HFFc6 (cell line): ENCODE results near the gene TRPV4. TPM values are rescaled to one million over a fixed set of nuclear protein-coding genes. Genes with fewer than 3 reads are reported as not detected.

ENCODE experiments used
- DNase-seq: peaks from one replicate; pipeline ENCODE4 v3.0.0-alpha.2; 2018
- H3K27ac Mint-ChIP-seq: 2 replicates; pipeline ENCODE4 v1.8.0; 2020; ENCODE audit warnings: mild to moderate bottlenecking, mixed read lengths
- H3K27me3 Mint-ChIP-seq: 2 replicates; pipeline ENCODE4 v1.8.0; 2021; ENCODE audit warnings: mild to moderate bottlenecking, moderate library complexity, mixed read lengths; ENCODE audit not compliant: insufficient read depth
- H3K36me3 Mint-ChIP-seq: 2 replicates; pipeline ENCODE4 v1.8.0; 2021; ENCODE audit warnings: low read depth, mixed read lengths
- H3K4me1 Mint-ChIP-seq: 2 replicates; pipeline ENCODE4 v1.8.0; 2020; ENCODE audit warnings: low read depth, mixed read lengths
- H3K4me3 Mint-ChIP-seq: 2 replicates; pipeline ENCODE4 v1.8.0; 2020; ENCODE audit warnings: mild to moderate bottlenecking, moderate library complexity, mixed read lengths
- H3K9me3 Mint-ChIP-seq: 2 replicates; pipeline ENCODE4 v1.8.0; 2020; ENCODE audit warnings: mild to moderate bottlenecking, mixed read lengths
- total RNA-seq, 6 experiments: library from RNA; stranded (reverse); fragmentation: NEBNext Ultra II Directional; extraction: Animal tissue kit (Norgen Biotek cat#: 25700); gene quantifications; 2 replicates in 1 of 6; 3 replicates in 5 of 6; pipeline ENCODE4 v1.2.3, GENCODE V29; 2021
- TF ChIP-seq, protein P1 (sequence below): fragments of 200-600 bp; sonication (generic); IDR thresholded peaks from 2 replicates; pipeline ENCODE4 v1.5.0; 2021; ENCODE audit warnings: antibody characterized with exemption, mild to moderate bottlenecking

The TRPV4 gene
- total RNA-seq, 6 experiments from 2014 or later: 1.6 to 2.5 (median 1.9) TPM

GRCh38 chr12:109873653-109874052, 40.5 kb upstream of the TRPV4 start:
- Mint-ChIP-seq H3K9me3 (no peaks in the 10 kb centered on the region), H3K27ac (peak overlapping the region; percentile 31; the same call in 1 of the 2 replicates), H3K27me3 (peaks cover 1% of the 10 kb centered on the region), H3K4me1 (peaks cover 70% of the 10 kb centered on the region), H3K4me3 (no peak overlapping the region), H3K36me3 (peaks cover 11% of the 10 kb centered on the region)
- DNase-seq: no peak
- TF ChIP-seq, protein P1, sequence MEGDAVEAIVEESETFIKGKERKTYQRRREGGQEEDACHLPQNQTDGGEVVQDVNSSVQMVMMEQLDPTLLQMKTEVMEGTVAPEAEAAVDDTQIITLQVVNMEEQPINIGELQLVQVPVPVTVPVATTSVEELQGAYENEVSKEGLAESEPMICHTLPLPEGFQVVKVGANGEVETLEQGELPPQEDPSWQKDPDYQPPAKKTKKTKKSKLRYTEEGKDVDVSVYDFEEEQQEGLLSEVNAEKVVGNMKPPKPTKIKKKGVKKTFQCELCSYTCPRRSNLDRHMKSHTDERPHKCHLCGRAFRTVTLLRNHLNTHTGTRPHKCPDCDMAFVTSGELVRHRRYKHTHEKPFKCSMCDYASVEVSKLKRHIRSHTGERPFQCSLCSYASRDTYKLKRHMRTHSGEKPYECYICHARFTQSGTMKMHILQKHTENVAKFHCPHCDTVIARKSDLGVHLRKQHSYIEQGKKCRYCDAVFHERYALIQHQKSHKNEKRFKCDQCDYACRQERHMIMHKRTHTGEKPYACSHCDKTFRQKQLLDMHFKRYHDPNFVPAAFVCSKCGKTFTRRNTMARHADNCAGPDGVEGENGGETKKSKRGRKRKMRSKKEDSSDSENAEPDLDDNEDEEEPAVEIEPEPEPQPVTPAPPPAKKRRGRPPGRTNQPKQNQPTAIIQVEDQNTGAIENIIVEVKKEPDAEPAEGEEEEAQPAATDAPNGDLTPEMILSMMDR: no peak

- Mint-ChIP-seq H3K9me3 (no peaks in the 10 kb centered on the region), H3K27ac (peak overlapping the region; percentile 71), H3K36me3 (peaks cover 11% of the 10 kb centered on the region), H3K27me3 (peaks cover 1% of the 10 kb centered on the region), H3K4me1 (peaks cover 57% of the 10 kb centered on the region), H3K4me3 (0 out of 2 replicates have a peak overlapping the region, but pooled peaks have one; percentile 28)
- TF ChIP-seq, protein P1: no peak
- no peak for DNase-seq
Observed at GRCh38 chr12:109871668-109872314, 38.6 kb upstream of the TRPV4 start.

- TF ChIP-seq, protein P1: no peak
- H3K27ac Mint-ChIP-seq: peak overlapping the region; percentile 82
Observed at GRCh38 chr12:109870648-109871047, 37.5 kb upstream of the TRPV4 start.

DNA sequence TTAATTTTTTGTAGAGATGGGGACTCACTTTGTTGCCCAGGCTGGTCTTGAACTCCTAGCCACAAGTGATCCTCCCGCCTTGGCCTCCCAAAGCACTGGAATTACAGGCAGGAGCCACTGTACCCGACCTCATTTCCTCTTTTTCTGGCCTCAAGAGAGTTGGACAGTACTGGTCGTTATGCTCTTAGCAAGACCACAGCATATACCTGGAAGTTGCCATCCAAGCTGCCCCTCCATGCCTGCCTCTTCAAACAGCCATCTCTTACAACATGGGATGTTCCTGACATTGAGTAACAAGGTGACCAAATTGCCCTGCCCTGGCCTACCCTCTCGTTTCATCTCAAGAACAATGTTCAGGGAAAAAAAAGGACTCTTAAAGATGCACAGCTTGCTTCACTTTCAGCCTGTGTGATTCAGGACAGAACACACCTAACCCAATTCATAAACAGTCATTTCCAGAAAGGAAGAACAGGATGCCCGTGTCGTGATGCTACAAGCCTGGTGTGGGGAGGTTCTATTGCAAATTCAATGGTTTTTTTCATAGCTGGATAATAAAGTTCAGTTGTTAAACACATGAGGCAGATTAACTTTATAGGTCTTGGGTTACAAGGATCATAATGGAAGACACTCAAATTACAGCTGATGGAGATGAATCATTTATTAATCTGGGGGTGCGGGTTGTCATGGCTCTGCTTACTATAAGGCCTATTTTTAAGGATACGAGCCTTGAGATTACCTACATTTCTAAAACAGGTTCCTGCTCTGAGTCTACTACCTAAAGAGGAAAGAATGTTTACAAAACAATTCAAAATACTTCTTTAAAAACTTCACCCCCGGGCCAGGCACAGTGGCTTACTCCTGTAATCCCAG, 35.2 kb upstream of the TRPV4 start:
- peaks cover 11% of the 10 kb centered on the region for H3K36me3 Mint-ChIP-seq
- no peak for DNase-seq

More at GRCh38 chr12:109870648-109871047, 37.5 kb upstream of the TRPV4 start:
- Mint-ChIP-seq H3K36me3 (peaks cover 11% of the 10 kb centered on the region), H3K4me3 (no peak overlapping the region), H3K27me3 (peaks cover 1% of the 10 kb centered on the region), H3K4me1 (peaks cover 50% of the 10 kb centered on the region), H3K9me3 (no peaks in the 10 kb centered on the region)
- peak; percentile 33 for DNase-seq

GRCh38 chr12:109864916-109865315, 31.7 kb upstream of the TRPV4 start:
- Mint-ChIP-seq H3K36me3 (no peaks in the 10 kb centered on the region), H3K4me1 (peaks cover 39% of the 10 kb centered on the region), H3K27ac (0 out of 2 replicates have a peak overlapping the region, but pooled peaks have one; percentile 48), H3K9me3 (no peaks in the 10 kb centered on the region), H3K27me3 (peaks cover 2% of the 10 kb centered on the region; the same call in 1 of the 2 replicates), H3K4me3 (no peak overlapping the region)
- TF ChIP-seq, protein P1: no peak
- no peak for DNase-seq

More for the DNA sequence above, 35.2 kb upstream of the TRPV4 start:
- H3K27ac Mint-ChIP-seq: peak overlapping the region; percentile 14
- peaks cover 56% of the 10 kb centered on the region for H3K4me1 Mint-ChIP-seq
- no peak overlapping the region for H3K4me3 Mint-ChIP-seq
- TF ChIP-seq, protein P1: no peak
- peaks cover 4% of the 10 kb centered on the region for H3K27me3 Mint-ChIP-seq
- no peaks in the 10 kb centered on the region for H3K9me3 Mint-ChIP-seq
